GM18499 (cell line): Measurements from ENCODE around the gene SETD7.

ENCODE experiments used
- ATAC-seq: cut with Tn5 transposase; IDR thresholded peaks from one replicate; pipeline ENCODE4 v1.9.1; 2021; ENCODE audit warnings: moderate number of reproducible peaks; ENCODE audit not compliant: insufficient read depth, unreplicated experiment

Gene SETD7

DNA sequence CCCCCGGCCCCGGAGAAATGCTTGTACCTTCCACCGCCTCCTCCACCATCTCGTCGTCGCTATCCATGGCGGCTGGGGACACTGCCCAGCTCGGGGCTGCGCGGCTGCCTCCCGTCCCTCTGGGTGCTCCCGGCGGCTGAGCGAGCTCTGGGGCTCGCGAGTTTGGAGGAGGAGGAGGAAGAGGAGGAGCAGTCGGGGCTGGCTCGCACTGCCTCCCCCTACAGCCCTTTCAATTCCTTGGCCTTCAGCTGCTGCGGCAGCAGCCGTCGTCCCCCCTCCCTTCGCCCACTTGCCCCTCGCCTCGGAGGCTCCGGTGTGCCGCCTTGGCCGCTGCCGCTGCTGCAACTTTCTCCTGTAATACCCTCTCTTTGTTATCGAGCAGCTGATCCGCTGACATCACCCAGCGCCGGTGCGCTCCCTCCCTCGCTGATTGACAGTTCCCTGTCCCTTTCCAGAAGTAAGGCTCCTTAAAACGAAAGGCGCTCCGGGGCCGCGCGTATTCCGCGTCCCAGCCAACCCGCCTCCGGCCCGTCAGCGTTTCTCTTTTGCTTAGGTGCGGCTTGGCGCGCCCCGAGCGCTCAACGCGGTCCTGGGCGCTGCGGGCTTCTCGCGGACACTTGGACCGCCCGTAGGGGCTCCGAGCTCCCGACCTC is at the start of gene SETD7:
Gene SETD7 (minus strand): TSS at position 149 of the 653 bp plus-strand sequence. CDS start 82 bp downstream, at position 67.
- ATAC-seq = no peak

DNA sequence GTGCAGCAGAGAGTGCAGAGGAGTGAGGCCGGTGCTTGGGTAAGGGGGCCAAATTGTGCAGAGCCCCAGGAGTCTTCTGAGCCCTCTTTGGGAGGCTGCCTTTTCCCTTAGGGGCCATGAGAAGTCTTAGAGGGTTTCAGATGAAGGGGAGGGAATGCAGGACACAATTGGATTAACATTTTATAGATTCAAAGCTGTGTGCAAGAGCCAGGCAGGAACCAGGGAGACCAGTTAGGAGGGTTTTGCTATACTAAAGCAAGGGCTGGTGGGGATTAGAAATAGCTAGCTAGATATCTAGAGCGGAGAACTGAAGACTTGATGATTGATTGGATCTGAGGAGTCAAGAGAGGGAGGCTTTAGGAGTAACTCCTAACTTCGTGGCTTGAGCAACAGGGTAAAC is 49.5 kb upstream of the SETD7 start:
- no peak for ATAC-seq

DNA sequence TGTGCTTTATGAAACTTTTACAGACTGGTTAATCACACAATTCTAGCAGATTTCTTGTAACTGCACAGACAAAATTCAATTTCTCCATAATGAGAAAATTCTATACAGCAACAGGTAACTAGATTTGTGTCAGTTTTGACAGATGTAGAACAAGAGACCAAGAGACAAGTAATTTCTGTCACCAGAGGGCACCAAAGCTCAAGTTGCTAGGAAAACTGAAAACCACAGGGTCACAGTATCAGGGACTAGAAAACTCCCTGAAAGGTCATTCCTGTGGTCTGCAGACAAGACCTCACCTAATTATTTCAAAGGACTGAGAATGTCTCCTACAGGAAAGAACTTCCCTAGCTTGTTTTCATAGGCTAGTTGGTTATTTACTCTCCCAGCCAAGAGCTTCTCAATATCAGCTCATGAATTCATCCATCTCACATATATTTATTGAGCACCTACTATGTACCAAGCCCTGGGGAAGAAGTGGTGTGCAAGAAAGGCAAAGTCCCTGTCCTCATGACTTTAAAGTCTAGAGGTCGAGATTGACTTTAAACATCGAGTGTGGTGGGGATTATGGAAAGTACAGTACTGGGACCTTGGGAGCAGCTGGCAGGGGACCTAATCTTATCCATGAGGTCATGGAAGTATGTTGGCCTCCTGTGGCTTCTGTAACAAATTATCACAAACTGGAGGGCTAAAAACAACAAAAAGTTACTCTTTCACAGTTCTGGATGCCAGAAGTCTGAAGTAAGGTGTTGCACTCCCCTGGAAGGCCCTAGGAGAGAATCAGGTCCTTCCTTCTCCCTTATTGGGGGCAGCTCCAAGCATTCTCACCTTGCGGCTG is 47.8 kb upstream of the SETD7 start:
- ATAC-seq = no peak

DNA sequence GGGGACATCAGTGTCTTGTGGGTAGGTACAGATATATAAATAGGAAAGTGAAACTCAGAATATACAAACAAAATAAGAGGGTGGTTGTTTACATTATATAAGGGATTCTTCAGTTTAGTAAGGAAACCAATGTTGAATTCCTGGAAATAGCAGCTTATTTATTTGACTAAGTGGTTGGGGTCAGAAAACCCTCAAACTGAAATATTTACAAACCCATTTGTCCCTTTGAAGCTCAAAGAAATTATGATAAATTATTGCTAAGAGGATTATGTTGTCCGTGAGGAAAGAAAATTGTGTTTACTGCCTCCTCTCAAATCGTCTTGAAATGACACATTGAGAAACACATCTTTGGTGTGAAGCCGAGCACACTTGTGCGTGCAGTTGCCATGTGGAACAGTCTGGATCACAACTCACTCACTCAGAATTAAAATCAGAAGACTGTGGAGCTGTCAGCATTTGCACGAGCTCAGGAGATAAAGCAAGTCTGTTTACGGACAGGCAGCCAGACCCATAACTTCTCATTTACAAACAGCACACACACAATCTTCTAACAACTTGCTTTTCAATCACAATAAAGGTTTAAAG is 46.8 kb upstream of the SETD7 start:
- no peak for ATAC-seq

DNA sequence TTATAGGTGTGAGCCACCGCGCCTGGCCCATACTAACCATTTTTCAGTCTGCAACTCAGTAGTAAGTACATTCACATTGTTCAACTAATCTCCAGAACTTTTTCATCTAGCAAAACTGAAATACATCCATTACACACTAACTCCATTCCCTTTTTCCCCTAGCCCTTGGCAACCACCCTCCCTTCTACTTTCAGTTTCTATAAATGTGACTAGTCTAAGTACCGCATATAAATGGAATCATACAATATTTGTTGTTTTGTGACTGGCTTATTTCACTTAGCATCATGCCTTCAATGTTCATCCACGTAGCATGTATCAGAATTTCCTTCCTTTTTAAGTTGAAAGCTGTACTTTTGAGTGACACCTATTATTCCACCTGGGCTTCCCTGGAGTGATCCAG is 44.6 kb upstream of the SETD7 start:
- ATAC-seq = no peak

DNA sequence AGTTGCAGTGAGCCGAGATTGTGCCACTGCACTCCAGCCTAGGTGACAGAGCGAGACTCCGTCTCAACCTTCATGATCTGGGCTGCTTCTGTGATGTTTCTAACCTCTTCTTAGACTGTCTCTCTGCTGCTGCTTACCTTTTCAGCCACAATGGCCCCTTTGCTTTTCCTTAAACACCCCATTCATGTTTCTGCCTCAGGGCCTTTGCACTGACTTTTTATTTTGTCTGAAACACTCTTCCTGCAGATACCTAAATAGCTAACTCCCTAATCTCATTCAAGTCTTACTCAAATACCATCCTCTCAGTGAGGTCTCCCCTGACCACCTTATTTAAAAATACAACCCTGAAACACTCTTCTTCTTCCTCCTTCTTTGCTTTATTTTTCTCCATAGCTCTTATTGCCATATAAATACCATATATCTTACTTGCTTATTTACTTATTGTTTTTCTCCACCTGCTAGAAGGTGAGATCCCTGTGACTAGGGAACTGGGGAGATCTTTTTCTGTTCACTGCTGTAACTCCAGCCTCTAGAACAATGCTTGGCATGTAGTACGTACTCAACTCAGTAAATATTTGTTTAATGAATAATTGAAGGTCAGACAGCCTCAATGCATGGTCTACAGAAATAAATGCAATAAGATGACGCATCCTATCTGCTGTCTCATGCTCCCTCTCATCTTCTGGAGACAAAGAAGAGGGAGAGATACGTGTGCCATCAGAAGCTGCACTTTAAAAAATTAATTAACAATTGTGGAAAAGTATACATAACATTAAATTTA is 43.8 kb upstream of the SETD7 start:
- no peak for ATAC-seq

DNA sequence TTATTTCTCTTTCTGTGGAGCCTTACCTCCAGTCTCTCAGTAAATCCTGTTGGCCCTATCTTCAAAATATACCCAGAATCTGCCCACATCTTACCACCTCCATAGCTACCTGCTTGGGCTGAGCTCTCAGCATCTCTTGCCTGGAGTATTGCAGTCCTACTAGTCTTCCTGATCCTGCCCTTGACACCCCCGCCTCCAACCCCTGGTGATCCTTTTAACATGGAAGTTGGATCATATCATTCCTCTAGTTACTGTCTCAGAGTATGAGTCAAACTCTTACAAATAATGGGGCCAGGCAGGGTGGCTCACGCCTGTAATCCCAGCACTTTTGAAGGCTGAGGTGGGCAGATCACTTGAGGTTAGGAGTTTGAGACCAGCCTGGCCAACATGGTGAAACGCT is 43.1 kb upstream of the SETD7 start:
- ATAC-seq = no peak

DNA sequence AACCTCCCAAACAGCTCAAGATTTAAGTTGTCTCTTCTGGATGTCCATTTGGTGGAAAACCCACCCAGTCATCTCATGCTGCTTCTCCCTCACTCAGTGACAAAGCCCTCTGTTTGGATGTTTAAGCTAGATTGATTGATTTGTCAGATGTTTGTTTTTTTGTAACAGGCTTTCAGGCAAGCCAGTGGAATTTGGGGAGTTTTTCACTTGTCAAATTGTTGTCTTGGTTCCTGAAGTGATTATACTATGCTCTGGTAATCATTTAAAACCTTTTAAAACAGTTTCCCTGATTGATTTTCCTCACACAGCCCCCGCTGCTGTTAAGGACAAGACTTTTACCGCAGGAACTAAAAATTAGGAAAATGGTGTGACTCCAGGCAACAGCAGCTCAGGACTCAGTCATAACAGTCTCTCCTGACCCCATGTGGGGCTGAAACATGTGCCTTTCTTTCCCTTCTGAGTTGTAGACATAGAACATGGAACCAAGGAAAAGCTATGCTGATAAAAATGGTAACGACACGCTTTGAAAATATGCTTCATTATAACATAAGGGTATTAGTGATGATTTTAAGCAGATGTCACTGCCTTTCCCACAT is 40.8 kb upstream of the SETD7 start:
- no peak for ATAC-seq

DNA sequence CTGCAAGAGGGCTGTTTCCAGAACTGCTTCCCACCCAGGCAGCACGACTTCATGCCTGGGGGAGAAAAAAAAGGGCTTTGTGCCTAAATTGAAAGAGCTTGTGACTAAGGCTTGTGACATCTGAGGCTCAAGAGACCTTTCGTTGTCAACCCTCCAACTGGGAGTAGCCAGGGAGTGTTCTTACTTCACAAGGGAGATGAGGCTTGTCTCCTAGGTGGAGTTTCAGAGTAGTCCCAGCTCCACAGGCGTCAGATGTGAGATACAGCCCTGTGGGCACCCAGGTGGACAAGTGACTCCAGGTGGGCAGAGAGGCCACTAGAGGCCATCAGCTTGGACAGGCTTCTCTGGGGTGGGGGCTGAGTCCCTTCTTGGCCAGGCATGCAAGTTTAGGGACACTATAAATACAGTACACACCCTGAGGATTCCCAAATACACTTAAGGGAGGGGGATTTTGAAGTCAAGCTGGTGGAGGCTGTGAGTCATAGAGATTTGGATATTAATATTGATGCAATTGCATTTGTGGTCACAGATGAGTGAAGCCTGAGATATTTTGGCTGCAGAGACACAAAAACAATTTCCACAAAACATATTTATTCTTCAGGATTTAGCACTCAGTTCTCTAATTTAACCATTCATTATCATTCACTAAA is 40.1 kb upstream of the SETD7 start:
- ATAC-seq = no peak

DNA sequence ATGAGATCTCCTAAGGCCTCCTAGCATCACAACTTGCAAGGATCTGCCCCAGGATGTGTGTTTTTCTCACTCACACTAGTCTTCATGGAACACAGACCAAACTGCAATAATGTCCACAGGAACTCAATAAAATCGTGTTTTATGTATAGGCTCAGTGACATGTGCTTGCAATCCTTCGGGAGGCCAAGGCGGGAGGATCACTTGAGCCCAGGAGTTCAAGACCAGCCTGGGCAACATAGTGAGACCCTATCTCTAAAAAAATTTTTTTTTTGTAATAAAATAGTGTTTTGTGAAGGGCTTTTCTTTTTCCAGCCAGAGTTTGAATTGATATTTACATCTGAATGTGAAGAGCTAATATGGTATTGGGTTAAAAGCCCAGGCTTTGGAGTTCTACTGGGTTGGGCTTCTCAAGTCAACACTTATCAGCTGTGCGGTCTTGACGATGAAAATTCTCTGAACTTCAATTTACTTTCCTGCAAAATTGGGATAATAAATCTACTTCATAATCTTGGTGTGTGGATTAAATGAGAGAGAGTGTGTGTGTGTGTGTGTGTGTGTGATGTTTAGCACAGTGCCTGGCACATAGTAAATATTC is 38.7 kb upstream of the SETD7 start:
- ATAC-seq = no peak

DNA sequence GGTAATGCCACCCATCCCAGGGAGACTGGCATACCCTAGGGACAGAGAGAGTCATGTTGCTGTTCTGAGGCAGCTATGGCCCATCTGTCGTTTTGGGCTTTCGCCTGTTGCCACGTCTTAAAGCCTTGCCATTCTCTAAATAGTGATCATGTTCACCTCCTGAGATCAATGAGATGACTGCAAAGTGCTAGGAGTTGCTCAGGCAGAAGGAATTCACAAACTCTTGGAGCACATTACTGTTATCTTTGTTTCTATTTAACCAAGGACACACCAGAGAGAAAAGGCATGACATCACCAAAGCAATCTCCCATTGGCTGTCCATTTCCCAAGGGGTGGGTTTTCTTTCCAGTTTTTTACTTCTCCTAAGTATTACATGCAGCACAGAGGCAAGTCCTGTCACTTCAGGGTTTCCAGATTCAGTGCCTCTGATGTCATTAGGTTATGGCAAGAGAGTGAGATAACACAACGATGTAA is 37.1 kb upstream of the SETD7 start:
- ATAC-seq = no peak

DNA sequence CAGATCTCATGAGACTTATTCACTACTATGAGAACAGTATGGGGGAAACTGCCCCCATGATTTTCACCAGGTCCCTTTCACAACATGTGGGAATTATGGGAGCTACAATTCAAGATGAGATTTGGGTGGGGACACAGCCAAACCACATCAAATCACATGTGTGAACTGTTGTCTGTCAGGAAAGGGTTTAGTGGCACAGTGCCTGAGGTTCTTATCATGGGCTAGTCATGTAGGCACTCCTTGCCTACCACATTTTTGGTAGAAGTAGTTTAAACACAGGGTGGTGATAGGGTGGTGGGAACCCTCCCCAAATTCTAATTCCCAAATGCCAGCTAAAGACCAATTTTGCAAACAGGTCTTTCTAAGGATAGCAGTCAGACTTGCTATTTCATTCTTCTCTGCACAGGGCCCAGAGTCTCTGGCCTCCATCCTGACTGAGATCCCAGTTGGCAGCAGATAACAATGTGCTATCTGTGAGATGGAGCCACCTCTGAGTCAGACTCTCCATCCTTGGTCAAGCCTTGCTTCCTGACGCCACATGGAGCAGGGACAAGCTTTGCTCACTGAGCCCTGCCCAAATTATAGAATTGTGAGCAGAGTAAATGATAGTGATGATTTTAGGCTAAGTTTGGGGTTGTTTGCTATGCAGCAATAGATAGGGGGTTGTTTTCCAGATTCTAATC is 33.5 kb upstream of the SETD7 start:
- ATAC-seq = no peak

DNA sequence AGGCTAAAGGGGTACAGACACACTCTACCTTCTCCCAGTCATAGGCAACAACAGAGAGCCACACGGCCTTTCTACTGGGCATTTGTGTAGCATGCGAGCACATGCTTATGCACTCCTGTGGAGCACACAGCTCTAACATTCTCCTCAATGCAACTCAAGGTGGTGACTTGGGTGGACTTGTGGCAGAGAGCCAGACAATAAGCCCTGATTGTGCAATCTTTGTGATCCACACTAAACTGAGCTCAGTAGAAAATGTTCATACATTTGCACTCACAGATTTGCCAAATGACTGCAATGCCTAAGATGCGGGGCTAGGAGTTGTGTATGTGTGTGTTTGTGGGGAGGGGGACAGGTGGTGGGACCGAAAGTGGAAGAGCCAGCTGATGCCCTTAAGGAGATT is 31.4 kb upstream of the SETD7 start:
- no peak for ATAC-seq

DNA sequence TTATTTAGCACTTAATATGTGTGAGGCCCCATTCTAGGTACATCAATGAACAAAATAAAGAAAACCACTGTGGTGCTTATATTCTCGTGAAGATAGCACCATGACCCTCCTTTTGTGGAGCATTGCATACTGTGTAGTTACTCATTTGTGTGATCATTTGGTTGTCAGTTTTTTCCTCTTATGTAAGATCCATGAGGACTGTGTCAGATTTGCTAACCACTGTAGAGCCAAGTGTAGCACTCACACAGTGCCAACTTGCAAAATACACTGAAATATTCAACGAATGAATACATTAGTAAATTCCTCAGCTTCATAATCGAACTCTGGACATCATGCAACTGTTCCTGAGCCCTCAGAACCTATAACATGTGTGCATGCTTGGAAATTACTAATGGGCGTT is 29.5 kb upstream of the SETD7 start:
- no peak for ATAC-seq

DNA sequence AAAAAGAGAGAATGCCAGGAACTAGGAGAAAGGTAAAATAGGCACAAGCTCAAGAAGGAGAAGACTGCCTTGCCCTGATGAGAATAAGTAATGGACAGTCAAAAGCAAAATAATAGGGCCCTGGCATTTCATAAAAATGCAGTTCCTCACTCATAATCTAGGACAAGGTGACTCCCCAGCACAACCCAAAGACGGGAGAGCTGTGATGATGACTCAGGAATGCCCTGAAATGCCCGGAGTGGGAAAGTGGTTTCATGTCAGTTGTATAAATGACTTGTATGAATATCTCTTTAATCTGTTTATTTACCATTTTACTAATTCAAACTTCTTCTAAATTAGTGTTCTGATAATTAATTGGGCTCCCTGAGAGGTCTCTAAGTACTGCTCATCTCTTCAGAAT is 28.8 kb upstream of the SETD7 start:
- ATAC-seq = no peak

DNA sequence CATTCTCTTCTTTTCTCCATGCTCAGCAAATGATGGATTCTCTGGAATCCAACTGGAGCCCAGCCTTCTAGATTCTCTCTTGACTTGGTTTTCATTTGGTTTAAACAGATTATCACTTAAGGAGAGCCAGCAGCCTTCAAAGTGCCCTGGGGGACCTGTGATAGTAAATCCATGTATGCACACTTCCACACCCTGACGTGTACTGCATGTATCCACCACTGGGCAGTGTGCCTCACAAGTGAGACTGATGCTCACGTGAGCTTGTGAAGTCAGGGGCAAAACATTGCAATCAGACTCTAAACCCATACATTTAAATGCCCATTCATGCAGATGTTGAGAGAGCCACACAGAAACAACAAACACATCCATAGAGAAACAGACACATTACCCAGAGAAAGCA is 28.0 kb upstream of the SETD7 start:
- no peak for ATAC-seq

DNA sequence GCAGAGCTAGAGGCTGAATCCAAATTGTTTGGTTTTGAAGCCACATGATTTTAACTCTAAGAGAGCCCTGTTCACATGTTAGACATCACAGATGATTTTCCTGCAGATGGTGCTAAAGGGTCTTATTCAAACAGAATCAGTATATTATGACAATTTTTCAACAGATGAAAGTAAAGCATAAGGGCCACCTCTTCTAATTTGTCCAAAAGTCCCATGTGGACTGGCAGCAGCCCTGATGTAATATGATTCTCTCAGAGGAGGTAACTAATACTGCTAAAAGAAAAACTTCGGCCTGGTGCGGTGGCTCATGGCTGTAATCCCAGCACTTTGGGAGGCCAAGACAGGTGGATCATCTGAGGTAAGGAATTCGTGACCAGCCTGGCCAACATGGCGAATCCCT is 26.0 kb upstream of the SETD7 start:
- ATAC-seq = no peak

DNA sequence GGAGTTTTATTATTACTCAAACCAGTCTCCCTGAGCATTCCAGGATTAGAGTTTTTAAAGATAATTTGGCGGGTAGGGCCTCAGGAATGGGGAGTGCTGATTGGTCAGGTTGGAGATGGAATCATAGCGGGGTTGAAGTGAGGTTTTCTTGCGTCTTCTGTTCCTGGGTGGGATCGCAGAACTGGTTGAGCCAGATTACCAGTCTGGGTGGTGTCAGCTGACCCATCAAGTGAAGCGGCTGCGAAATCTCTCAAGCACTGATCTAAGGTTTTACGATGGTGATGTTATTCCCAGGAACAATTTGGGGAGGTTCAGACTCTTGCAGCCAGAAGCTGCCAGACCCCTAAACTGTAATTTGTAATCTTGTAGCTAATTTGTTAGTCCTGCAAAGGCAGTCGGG is 25.1 kb upstream of the SETD7 start:
- ATAC-seq = no peak

DNA sequence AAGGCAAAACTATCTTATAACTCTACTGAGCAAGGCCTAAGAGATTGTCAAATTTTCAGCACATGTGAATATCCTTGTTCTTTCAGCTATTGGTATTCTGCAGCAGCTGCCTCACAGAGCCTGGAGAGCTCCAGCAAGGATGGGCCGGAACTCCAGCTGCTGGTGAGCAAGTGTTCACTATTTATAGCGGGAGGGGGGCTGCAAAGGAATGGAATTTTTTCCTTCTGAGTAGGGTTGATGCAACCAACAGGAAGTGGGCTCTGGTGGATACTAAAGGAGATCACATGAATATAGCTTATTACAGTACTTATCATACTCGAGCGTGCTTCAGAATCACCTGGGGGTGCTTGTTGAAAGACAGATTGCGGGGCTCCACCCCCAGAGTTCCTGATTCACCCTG is 20.2 kb upstream of the SETD7 start:
- ATAC-seq = no peak
